DND-41 (cell line): Measurements from ENCODE around the gene ESRP2.

ENCODE experiments used
- ATAC-seq: fragments of 200-7000 bp; cut with Tn5 transposase; 3 replicates; pipeline ENCODE4 v1.9.1; 2021; ENCODE audit warnings: low read depth; ENCODE audit not compliant: insufficient read depth
- DNase-seq: peaks from one replicate; pipeline ENCODE4 v3.0.0-alpha.2; 2020
- H2AFZ ChIP-seq: 2 replicates; pipeline ENCODE4 v1.6.0; 2012; ENCODE audit warnings: low read depth, low read length
- H3K27ac ChIP-seq: 2 replicates; pipeline ENCODE4 v1.5.1; 2012; ENCODE audit warnings: low read length, inconsistent platforms
- H3K27me3 ChIP-seq: fragments of 200-600 bp; sonication (generic); 2 replicates; pipeline ENCODE4 v1.6.0; 2012; ENCODE audit warnings: low read length, mild to moderate bottlenecking, inconsistent platforms; ENCODE audit not compliant: insufficient read depth, poor library complexity
- H3K36me3 ChIP-seq: 2 replicates; pipeline ENCODE4 v1.5.1; 2012; ENCODE audit warnings: low read length, inconsistent platforms; ENCODE audit not compliant: insufficient read depth
- H3K4me1 ChIP-seq: 2 replicates; pipeline ENCODE4 v1.5.1; 2012; ENCODE audit warnings: mild to moderate bottlenecking, low read length; ENCODE audit not compliant: insufficient read depth
- H3K4me2 ChIP-seq: 2 replicates; pipeline ENCODE4 v1.6.0; 2012; ENCODE audit warnings: mild to moderate bottlenecking, moderate library complexity, low read length, inconsistent platforms; ENCODE audit not compliant: insufficient read depth
- H3K4me3 ChIP-seq, 2 experiments: fragments of 200-600 bp in 1 of 2; shearing (Covaris generic) in 1 of 2; 2 replicates each; pipeline ENCODE4 v1.5.1; 2012 to 2016; ENCODE audit warnings: inconsistent platforms in 2 of 2, low read length in 2 of 2, mild to moderate bottlenecking in 2 of 2, low read depth in 1 of 2, moderate library complexity in 1 of 2
- H3K79me2 ChIP-seq: 2 replicates; pipeline ENCODE4 v1.6.0; 2012; ENCODE audit warnings: low read length, inconsistent platforms; ENCODE audit not compliant: insufficient read depth
- H3K9ac ChIP-seq: 2 replicates; pipeline ENCODE4 v1.6.0; 2012; ENCODE audit warnings: low read depth, mild to moderate bottlenecking, inconsistent platforms, low read length, moderate library complexity
- H3K9me3 ChIP-seq: 2 replicates; pipeline ENCODE4 v1.5.1; 2012; ENCODE audit warnings: low read length, moderate library complexity, mild to moderate bottlenecking, inconsistent platforms; ENCODE audit not compliant: insufficient read depth, severe bottlenecking
- H4K20me1 ChIP-seq: 2 replicates; pipeline ENCODE4 v1.6.0; 2012; ENCODE audit warnings: low read length; ENCODE audit not compliant: insufficient read depth
- CTCF ChIP-seq: IDR thresholded peaks from 2 replicates; pipeline ENCODE4 v1.5.1; 2012; ENCODE audit warnings: borderline replicate concordance, low read length, moderate library complexity, mild to moderate bottlenecking; ENCODE audit not compliant: poor library complexity, severe bottlenecking; ENCODE audit errors: extremely low read depth
- EZH2 ChIP-seq: IDR thresholded peaks from 3 replicates; pipeline ENCODE4 v1.6.1; 2012; ENCODE audit warnings: borderline replicate concordance, low read depth, mild to moderate bottlenecking, moderate library complexity, low read length, inconsistent platforms; ENCODE audit not compliant: severe bottlenecking

The ESRP2 gene

GRCh38 chr16:68252383-68252782 is 16.5 kb upstream of the ESRP2 start:
- no peak overlapping the region for H3K4me3 ChIP-seq
- H3K27me3 ChIP-seq, result no peaks in the 10 kb centered on the region
- ATAC-seq, result no peak
- DNase-seq, result no peak
- peaks cover 55% of the 10 kb centered on the region for H3K36me3 ChIP-seq
- H3K4me1 ChIP-seq, result peaks cover 25% of the 10 kb centered on the region
- no peak overlapping the region for H3K4me2 ChIP-seq
- H3K9ac ChIP-seq, result no peak overlapping the region
- H2AFZ ChIP-seq, result no peak overlapping the region
- TF ChIP-seq CTCF, result no peak
- TF ChIP-seq EZH2, result no peak
- H3K9me3 ChIP-seq, result no peaks in the 10 kb centered on the region
- H4K20me1 ChIP-seq, result no peaks in the 10 kb centered on the region
- no peak overlapping the region; the same call in 1 of the 2 replicates for H3K27ac ChIP-seq
- peaks cover 12% of the 10 kb centered on the region for H3K79me2 ChIP-seq

- Histone ChIP-seq H4K20me1 (peaks cover 2% of the 10 kb centered on the region; the same call in 1 of the 2 replicates), H3K36me3 (peaks cover 55% of the 10 kb centered on the region), H3K4me1 (peaks cover 25% of the 10 kb centered on the region), H3K79me2 (peaks cover 18% of the 10 kb centered on the region), H3K4me3 (no peak overlapping the region), H3K4me2 (no peak overlapping the region), H3K9ac (no peak overlapping the region), H2AFZ (no peak overlapping the region), H3K27me3 (no peaks in the 10 kb centered on the region), H3K27ac (no peak overlapping the region; the same call in 1 of the 2 replicates), H3K9me3 (no peaks in the 10 kb centered on the region)
- no peak for DNase-seq
- TF ChIP-seq EZH2 (no peak), CTCF (no peak)
- peak; percentile 38; the same call in 1 of the 3 replicates for ATAC-seq
Measured at GRCh38 chr16:68251832-68252231, 15.9 kb upstream of the ESRP2 start.

- H3K27me3 ChIP-seq, result no peaks in the 10 kb centered on the region
- H3K4me1 ChIP-seq, result peaks cover 25% of the 10 kb centered on the region
- no peak overlapping the region for H3K4me2 ChIP-seq
- H2AFZ ChIP-seq, result no peak overlapping the region
- H3K79me2 ChIP-seq, result peaks cover 26% of the 10 kb centered on the region
- ATAC-seq, result no peak
- no peak overlapping the region for H3K9ac ChIP-seq
- H3K9me3 ChIP-seq, result no peaks in the 10 kb centered on the region
- no peak overlapping the region for H3K27ac ChIP-seq
- no peak overlapping the region for H3K4me3 ChIP-seq
- peaks cover 7% of the 10 kb centered on the region; the same call in 1 of the 2 replicates for H4K20me1 ChIP-seq
- H3K36me3 ChIP-seq, result peaks cover 52% of the 10 kb centered on the region
- DNase-seq, result no peak
- no peak for TF ChIP-seq CTCF
- no peak for TF ChIP-seq EZH2
Measured at GRCh38 chr16:68250951-68251350, 15.0 kb upstream of the ESRP2 start.
